Measurements from ENCODE around the gene PLOD1.

PLOD1 gene

DNA sequence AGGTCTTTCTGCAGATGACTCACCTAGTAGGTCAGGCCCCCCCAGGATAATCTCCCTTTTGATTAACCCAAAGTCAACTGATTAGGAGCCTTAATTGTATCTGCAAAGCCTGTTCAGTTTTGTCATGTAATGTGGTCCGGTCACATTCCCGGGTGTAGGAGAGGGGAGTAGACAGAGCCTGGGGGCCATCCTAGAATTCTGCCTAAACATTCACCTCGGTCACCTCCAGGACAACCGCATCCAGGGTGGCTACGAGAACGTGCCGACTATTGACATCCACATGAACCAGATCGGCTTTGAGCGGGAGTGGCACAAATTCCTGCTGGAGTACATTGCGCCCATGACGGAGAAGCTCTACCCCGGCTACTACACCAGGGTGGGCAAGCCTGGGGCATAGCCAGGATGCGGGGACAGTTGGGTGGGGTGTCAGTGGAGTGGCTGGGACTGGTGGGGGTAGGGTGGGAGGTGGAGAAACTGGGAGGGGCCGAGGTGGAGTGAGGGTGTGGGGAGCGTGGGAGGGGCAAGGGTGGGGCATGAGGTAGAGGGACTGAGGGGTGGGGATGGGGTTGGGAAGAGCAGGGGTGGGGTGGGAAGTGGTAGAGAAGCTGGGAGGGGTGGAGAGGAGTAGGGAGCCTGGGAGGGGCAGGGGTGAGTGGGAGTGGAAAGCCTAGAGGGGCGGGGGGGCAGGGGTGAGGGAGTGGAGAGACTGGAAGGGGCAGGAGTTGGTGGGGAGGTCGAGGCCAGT, 36.1 kb downstream of the PLOD1 start:
- Histone ChIP-seq H3K36me3 (ENCODE audit: control insufficient read depth in 2 of 2, insufficient read depth in 2 of 2, low read length in 2 of 2) (peaks cover 6 to 19% of the 10 kb centered on the region in 2 donors), H3K27me3 (ENCODE audit: control insufficient read depth in 2 of 2, insufficient read depth in 2 of 2, low read length in 2 of 2) (no peaks in the 10 kb centered on the region), H3K27ac (ENCODE audit: low read depth in 2 of 2, low read length in 2 of 2) (no peak overlapping the region), H3K4me3 (ENCODE audit: low read length in 2 of 2) (no peak overlapping the region), H3K9ac (ENCODE audit: low read depth in 1 of 2, low read length in 2 of 2) (no peak overlapping the region), H3K4me1 (ENCODE audit: control insufficient read depth in 2 of 2, insufficient read depth in 2 of 2, low read length in 2 of 2) (peaks cover 0 to 3% of the 10 kb centered on the region in 2 donors), H3K9me3 (ENCODE audit: control insufficient read depth in 2 of 2, low read length in 2 of 2) (no peaks in the 10 kb centered on the region)

DNA sequence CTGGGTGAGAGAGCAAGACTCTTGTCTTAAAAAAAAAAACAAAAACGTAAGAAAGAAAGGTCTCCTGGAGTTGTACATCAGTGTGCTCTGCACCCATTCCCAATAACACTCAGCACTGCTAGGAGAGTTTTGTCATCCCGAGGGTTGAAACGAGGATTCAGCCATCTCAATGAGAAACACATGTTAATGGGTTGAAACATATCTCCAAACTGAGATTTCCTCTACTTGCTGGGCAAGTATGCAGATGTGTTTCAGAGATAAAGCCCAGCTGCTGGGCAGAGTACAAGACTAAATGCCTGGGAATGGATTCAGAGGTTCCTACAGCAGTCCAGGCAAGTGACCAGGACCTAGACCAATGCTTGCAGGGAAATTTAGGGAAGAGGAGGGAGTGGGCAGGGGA, 43.1 kb downstream of the PLOD1 start:
- H3K36me3 ChIP-seq (ENCODE audit: control insufficient read depth in 2 of 2, insufficient read depth in 2 of 2, low read length in 2 of 2) = peaks cover 6 to 20% of the 10 kb centered on the region in 2 donors
- H3K4me3 ChIP-seq (ENCODE audit: low read length in 2 of 2) = no peak overlapping the region
- no peaks in the 10 kb centered on the region for H3K27me3 ChIP-seq (ENCODE audit: control insufficient read depth in 2 of 2, insufficient read depth in 2 of 2, low read length in 2 of 2)
- H3K4me1 ChIP-seq (ENCODE audit: control insufficient read depth in 2 of 2, insufficient read depth in 2 of 2, low read length in 2 of 2) = peaks cover 24 to 25% of the 10 kb centered on the region in 2 donors
- no peaks in the 10 kb centered on the region for H3K9me3 ChIP-seq (ENCODE audit: control insufficient read depth in 2 of 2, low read length in 2 of 2)
- H3K27ac ChIP-seq (ENCODE audit: low read depth in 2 of 2, low read length in 2 of 2) = no peak overlapping the region
- H3K9ac ChIP-seq (ENCODE audit: low read depth in 1 of 2, low read length in 2 of 2) = no peak overlapping the region

DNA sequence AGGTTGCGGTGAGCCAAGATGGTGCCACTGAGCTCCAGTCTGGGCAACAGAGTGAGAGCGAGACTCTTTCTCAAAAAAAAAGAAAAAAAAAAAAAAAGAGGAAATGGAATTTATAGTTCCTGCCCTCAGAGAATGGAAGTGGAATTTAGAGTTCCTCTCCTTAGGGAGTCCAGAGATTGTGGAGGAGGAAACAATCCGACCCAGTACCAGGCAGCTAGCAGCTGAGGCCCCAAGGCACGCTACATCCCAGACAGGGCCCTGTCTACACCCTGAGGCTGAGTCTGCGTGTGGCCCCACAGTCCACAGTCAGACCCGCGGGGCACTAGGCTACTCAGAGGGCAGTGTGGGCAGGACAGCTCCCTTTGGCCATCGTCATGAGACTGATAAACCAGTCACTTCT, 43.8 kb downstream of the PLOD1 start:
- Histone ChIP-seq H3K4me3 (ENCODE audit: low read length in 2 of 2) (no peak overlapping the region), H3K27ac (ENCODE audit: low read depth in 2 of 2, low read length in 2 of 2) (no peak overlapping the region), H3K36me3 (ENCODE audit: control insufficient read depth in 2 of 2, insufficient read depth in 2 of 2, low read length in 2 of 2) (peaks cover 11 to 22% of the 10 kb centered on the region in 2 donors), H3K9ac (ENCODE audit: low read depth in 1 of 2, low read length in 2 of 2) (no peak overlapping the region), H3K4me1 (ENCODE audit: control insufficient read depth in 2 of 2, insufficient read depth in 2 of 2, low read length in 2 of 2) (peaks cover 26 to 27% of the 10 kb centered on the region in 2 donors), H3K9me3 (ENCODE audit: control insufficient read depth in 2 of 2, low read length in 2 of 2) (no peaks in the 10 kb centered on the region), H3K27me3 (ENCODE audit: control insufficient read depth in 2 of 2, insufficient read depth in 2 of 2, low read length in 2 of 2) (no peaks in the 10 kb centered on the region)

DNA sequence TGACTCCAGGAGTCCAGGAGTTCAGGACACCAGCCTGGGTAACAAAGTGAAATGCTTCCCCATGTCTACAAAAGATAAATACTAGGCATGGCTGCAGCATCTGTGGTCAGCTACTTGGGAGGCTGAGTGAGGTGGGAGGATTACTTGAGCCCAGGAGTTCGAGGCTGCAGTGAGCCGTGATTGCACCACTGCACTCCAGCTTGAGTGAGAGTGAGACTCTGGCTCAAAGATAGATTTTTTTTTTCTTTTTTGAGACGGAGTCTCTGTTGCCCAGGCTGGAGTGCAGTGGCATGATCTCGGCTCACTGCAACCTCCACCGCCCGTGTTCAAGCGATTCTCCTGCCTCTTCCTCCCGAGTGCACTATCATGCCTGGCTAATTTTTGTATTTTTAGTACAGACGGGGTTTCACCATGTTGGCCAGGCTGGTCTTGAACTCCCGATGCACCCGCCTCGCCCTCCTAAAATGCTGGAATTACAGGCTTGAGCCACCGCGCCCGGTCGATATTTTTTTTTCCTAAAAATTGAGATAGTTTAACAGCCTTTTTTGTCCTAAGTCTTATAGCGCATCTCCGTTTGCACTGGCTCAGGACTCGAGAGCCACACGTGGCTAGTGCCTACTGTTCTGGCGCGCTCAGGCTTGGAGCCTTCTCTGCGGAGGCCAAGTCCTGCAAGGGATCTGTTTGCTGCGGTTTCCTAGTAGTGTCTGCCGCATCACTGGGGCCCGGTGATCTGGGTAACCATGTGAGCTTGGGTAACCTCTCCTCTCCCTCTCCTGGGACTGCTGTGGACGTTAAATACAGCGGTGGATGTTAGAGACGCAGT, 44.7 kb downstream of the PLOD1 start:
- peak overlapping the region; percentile 92 to 95 for H3K27ac ChIP-seq (ENCODE audit: low read depth in 2 of 2, low read length in 2 of 2)
- peak overlapping the region; percentile 65 to 98 for H3K9ac ChIP-seq (ENCODE audit: low read depth in 1 of 2, low read length in 2 of 2)
- no peaks in the 10 kb centered on the region for H3K27me3 ChIP-seq (ENCODE audit: control insufficient read depth in 2 of 2, insufficient read depth in 2 of 2, low read length in 2 of 2)
- peaks cover 15 to 28% of the 10 kb centered on the region in 2 donors for H3K36me3 ChIP-seq (ENCODE audit: control insufficient read depth in 2 of 2, insufficient read depth in 2 of 2, low read length in 2 of 2)
- no peaks in the 10 kb centered on the region for H3K9me3 ChIP-seq (ENCODE audit: control insufficient read depth in 2 of 2, low read length in 2 of 2)
- peak overlapping the region; percentile 92 to 95 for H3K4me3 ChIP-seq (ENCODE audit: low read length in 2 of 2)
- peaks cover 35 to 36% of the 10 kb centered on the region in 2 donors for H3K4me1 ChIP-seq (ENCODE audit: control insufficient read depth in 2 of 2, insufficient read depth in 2 of 2, low read length in 2 of 2)

- H3K27me3 ChIP-seq (ENCODE audit: control insufficient read depth in 2 of 2, insufficient read depth in 2 of 2, low read length in 2 of 2) = no peaks in the 10 kb centered on the region
- peak within 1 kb of the TSS; percentile 81 to 98 for H3K9ac ChIP-seq (ENCODE audit: low read depth in 1 of 2, low read length in 2 of 2)
- H3K4me1 ChIP-seq (ENCODE audit: control insufficient read depth in 2 of 2, insufficient read depth in 2 of 2, low read length in 2 of 2) = peaks cover 43 to 44% of the 10 kb centered on the region in 2 donors
- H3K4me3 ChIP-seq (ENCODE audit: low read length in 2 of 2) = peak within 1 kb of the TSS; percentile 92 to 95
- peak within 1 kb of the TSS; percentile 92 to 95 for H3K27ac ChIP-seq (ENCODE audit: low read depth in 2 of 2, low read length in 2 of 2)
- peaks cover 17 to 34% of the 10 kb centered on the region in 2 donors for H3K36me3 ChIP-seq (ENCODE audit: control insufficient read depth in 2 of 2, insufficient read depth in 2 of 2, low read length in 2 of 2)
- no peaks in the 10 kb centered on the region for H3K9me3 ChIP-seq (ENCODE audit: control insufficient read depth in 2 of 2, low read length in 2 of 2)
Measured at GRCh38 chr1:11979851-11980675, 45.5 kb downstream of the PLOD1 start, which contains the start of gene MFN2. TSS of gene MFN2 (plus strand) at chr1:11980444. CDS start at chr1:11989169, 8,725 bp downstream.

DNA sequence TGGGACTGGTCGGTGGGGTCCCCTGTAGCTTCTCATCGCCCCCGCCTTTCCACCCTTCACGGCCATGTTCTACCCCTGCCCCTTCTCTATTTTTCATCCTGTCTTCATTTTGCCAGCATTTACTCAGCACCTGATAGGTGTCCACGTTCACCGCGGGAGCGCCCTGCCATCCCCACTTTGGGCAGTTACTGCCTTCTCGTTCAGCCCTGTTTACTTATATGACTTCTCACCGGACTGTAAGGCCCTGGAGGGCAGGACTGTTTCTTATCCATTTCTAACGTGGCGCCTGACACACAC, 46.1 kb downstream of the PLOD1 start:
- Histone ChIP-seq H3K9ac (ENCODE audit: low read depth in 1 of 2, low read length in 2 of 2) (peak overlapping the region; percentile 81 to 98), H3K9me3 (ENCODE audit: control insufficient read depth in 2 of 2, low read length in 2 of 2) (no peaks in the 10 kb centered on the region), H3K36me3 (ENCODE audit: control insufficient read depth in 2 of 2, insufficient read depth in 2 of 2, low read length in 2 of 2) (peaks cover 18 to 36% of the 10 kb centered on the region in 2 donors), H3K4me1 (ENCODE audit: control insufficient read depth in 2 of 2, insufficient read depth in 2 of 2, low read length in 2 of 2) (peaks cover 44 to 45% of the 10 kb centered on the region in 2 donors), H3K27ac (ENCODE audit: low read depth in 2 of 2, low read length in 2 of 2) (peak overlapping the region; percentile 92 to 95), H3K4me3 (ENCODE audit: low read length in 2 of 2) (peak overlapping the region; percentile 92 to 95), H3K27me3 (ENCODE audit: control insufficient read depth in 2 of 2, insufficient read depth in 2 of 2, low read length in 2 of 2) (no peaks in the 10 kb centered on the region)

- no peaks in the 10 kb centered on the region for H3K27me3 ChIP-seq (ENCODE audit: control insufficient read depth in 2 of 2, insufficient read depth in 2 of 2, low read length in 2 of 2)
- H3K36me3 ChIP-seq (ENCODE audit: control insufficient read depth in 2 of 2, insufficient read depth in 2 of 2, low read length in 2 of 2) = peaks cover 27 to 44% of the 10 kb centered on the region in 2 donors
- peak overlapping the region in 1 of 2 donors; percentile 95 for H3K27ac ChIP-seq (ENCODE audit: low read depth in 2 of 2, low read length in 2 of 2)
- peaks cover 44 to 47% of the 10 kb centered on the region in 2 donors for H3K4me1 ChIP-seq (ENCODE audit: control insufficient read depth in 2 of 2, insufficient read depth in 2 of 2, low read length in 2 of 2)
- H3K4me3 ChIP-seq (ENCODE audit: low read length in 2 of 2) = peak overlapping the region; percentile 92 to 95
- H3K9me3 ChIP-seq (ENCODE audit: control insufficient read depth in 2 of 2, low read length in 2 of 2) = no peaks in the 10 kb centered on the region
- peak overlapping the region in 1 of 2 donors; percentile 98 for H3K9ac ChIP-seq (ENCODE audit: low read depth in 1 of 2, low read length in 2 of 2)
Measured at GRCh38 chr1:11981378-11982009, 47.0 kb downstream of the PLOD1 start.

GRCh38 chr1:11982010-11982392, 47.5 kb downstream of the PLOD1 start:
- H3K27ac ChIP-seq (ENCODE audit: low read depth in 2 of 2, low read length in 2 of 2) = peak overlapping the region in 1 of 2 donors; percentile 15
- peak overlapping the region in 1 of 2 donors; percentile 17 for H3K9ac ChIP-seq (ENCODE audit: low read depth in 1 of 2, low read length in 2 of 2)
- no peaks in the 10 kb centered on the region for H3K27me3 ChIP-seq (ENCODE audit: control insufficient read depth in 2 of 2, insufficient read depth in 2 of 2, low read length in 2 of 2)
- no peaks in the 10 kb centered on the region for H3K9me3 ChIP-seq (ENCODE audit: control insufficient read depth in 2 of 2, low read length in 2 of 2)
- peaks cover 44 to 47% of the 10 kb centered on the region in 2 donors for H3K4me1 ChIP-seq (ENCODE audit: control insufficient read depth in 2 of 2, insufficient read depth in 2 of 2, low read length in 2 of 2)
- no peak overlapping the region for H3K4me3 ChIP-seq (ENCODE audit: low read length in 2 of 2)
- peaks cover 29 to 44% of the 10 kb centered on the region in 2 donors for H3K36me3 ChIP-seq (ENCODE audit: control insufficient read depth in 2 of 2, insufficient read depth in 2 of 2, low read length in 2 of 2)

DNA sequence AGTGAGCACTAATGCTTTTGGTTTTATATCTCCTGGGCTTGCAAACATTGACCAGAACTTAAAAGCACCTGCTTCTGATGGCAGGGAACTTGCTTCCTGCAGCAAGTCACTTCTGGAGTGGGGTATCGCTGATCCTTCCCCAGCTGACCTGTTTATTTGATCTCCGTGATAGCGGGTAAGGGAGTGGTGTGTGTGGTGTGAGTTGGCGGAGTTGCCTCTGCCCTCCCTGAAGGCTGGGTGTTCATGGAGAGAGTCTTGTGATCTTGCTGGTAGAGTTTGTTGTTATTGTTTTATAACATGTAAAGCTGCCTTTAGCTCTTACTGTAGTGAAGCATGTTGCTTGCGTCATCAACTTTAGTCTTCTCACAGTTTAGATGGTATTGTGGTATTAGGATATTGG, 49.6 kb downstream of the PLOD1 start:
- Histone ChIP-seq H3K4me1 (ENCODE audit: control insufficient read depth in 2 of 2, insufficient read depth in 2 of 2, low read length in 2 of 2) (peaks cover 44 to 47% of the 10 kb centered on the region in 2 donors), H3K27me3 (ENCODE audit: control insufficient read depth in 2 of 2, insufficient read depth in 2 of 2, low read length in 2 of 2) (no peaks in the 10 kb centered on the region), H3K9ac (ENCODE audit: low read depth in 1 of 2, low read length in 2 of 2) (peak overlapping the region in 1 of 2 donors; percentile 29), H3K27ac (ENCODE audit: low read depth in 2 of 2, low read length in 2 of 2) (peak overlapping the region; percentile 69 to 74), H3K9me3 (ENCODE audit: control insufficient read depth in 2 of 2, low read length in 2 of 2) (no peaks in the 10 kb centered on the region), H3K4me3 (ENCODE audit: low read length in 2 of 2) (peak overlapping the region in 1 of 2 donors; percentile 26), H3K36me3 (ENCODE audit: control insufficient read depth in 2 of 2, insufficient read depth in 2 of 2, low read length in 2 of 2) (peaks cover 33 to 48% of the 10 kb centered on the region in 2 donors)
